AG10803 (cell line): Measurements from ENCODE around the gene S100A12.

ENCODE experiments used
- DNase-seq: peaks from one replicate; pipeline ENCODE4 v3.0.0; 2010; ENCODE audit warnings: low read depth
- H3K4me3 ChIP-seq: 2 replicates; pipeline ENCODE4 v1.5.1; 2011; ENCODE audit warnings: mild to moderate bottlenecking, low read length, control low read depth
- CTCF ChIP-seq: conservative IDR thresholded peaks from 2 replicates; pipeline ENCODE4 v1.5.1; 2011; ENCODE audit warnings: mild to moderate bottlenecking, low read length, control low read depth, inconsistent platforms

S100A12 gene

GRCh38 chr1:153355445-153356071 lies 19.9 kb downstream of the S100A12 start:
- H3K4me3 ChIP-seq: no peak overlapping the region
- DNase-seq: peak; percentile 48
- peak; percentile 55 for TF ChIP-seq CTCF

GRCh38 chr1:153354515-153355193 lies 20.8 kb downstream of the S100A12 start:
- TF ChIP-seq CTCF: no peak
- DNase-seq: no peak
- H3K4me3 ChIP-seq: no peak overlapping the region

GRCh38 chr1:153353226-153353947 lies 22.0 kb downstream of the S100A12 start:
- peak; percentile 40 for TF ChIP-seq CTCF
- DNase-seq: no peak
- H3K4me3 ChIP-seq: no peak overlapping the region

GRCh38 chr1:153352523-153352922 lies 22.9 kb downstream of the S100A12 start:
- peak; percentile 96 for TF ChIP-seq CTCF
- no peak overlapping the region for H3K4me3 ChIP-seq
- peak; percentile 62 for DNase-seq

- no peak for TF ChIP-seq CTCF
- H3K4me3 ChIP-seq: no peak overlapping the region
- no peak for DNase-seq
Observed at GRCh38 chr1:153350321-153350957, 25.0 kb downstream of the S100A12 start.

- no peak for TF ChIP-seq CTCF
- DNase-seq: no peak
Observed at GRCh38 chr1:153349363-153350320, 25.8 kb downstream of the S100A12 start.

More at GRCh38 chr1:153349363-153350320, 25.8 kb downstream of the S100A12 start:
- H3K4me3 ChIP-seq: no peak overlapping the region
